COLO668 (cell line): ENCODE measurements around the gene SPDYE4.

ENCODE experiments used
- DNase-seq: peaks from one replicate; lab custom pipeline; 2025; ENCODE audit not compliant: unreplicated experiment; lab: John Stamatoyannopoulos, UW

The SPDYE4 gene

GRCh38 chr17:8713878-8714277 is 44.5 kb downstream of the SPDYE4 start:
- no peak for DNase-seq

GRCh38 chr17:8713315-8713714 is 45.0 kb downstream of the SPDYE4 start:
- no peak for DNase-seq

GRCh38 chr17:8712698-8713097 is 45.6 kb downstream of the SPDYE4 start:
- no peak for DNase-seq

GRCh38 chr17:8711291-8711690 is 47.1 kb downstream of the SPDYE4 start:
- DNase-seq: no peak

GRCh38 chr17:8710813-8711212 is 47.5 kb downstream of the SPDYE4 start:
- no peak for DNase-seq

- DNase-seq: no peak
These were observed 49.3 kb downstream of the SPDYE4 start for GRCh38 chr17:8709006-8709405.

- no peak for DNase-seq
These were observed 50.3 kb downstream of the SPDYE4 start for GRCh38 chr17:8708025-8708461.

- no peak for DNase-seq
These were observed 50.9 kb downstream of the SPDYE4 start for GRCh38 chr17:8707332-8708024.

- DNase-seq: no peak
These were observed 51.9 kb downstream of the SPDYE4 start for GRCh38 chr17:8706431-8706830.

- DNase-seq: no peak
These were observed 52.9 kb downstream of the SPDYE4 start for GRCh38 chr17:8705427-8705826.

- DNase-seq: no peak
These were observed 55.3 kb downstream of the SPDYE4 start for GRCh38 chr17:8703001-8703400.

- no peak for DNase-seq
These were observed 56.6 kb downstream of the SPDYE4 start for GRCh38 chr17:8701754-8702153.

GRCh38 chr17:8701221-8701620 is 57.1 kb downstream of the SPDYE4 start:
- DNase-seq: no peak
